Brain microvascular endothelial cell (primary cell): ENCODE measurements around the gene RXFP2.

Source experiments
- DNase-seq: peaks from one replicate; pipeline ENCODE4 v3.0.0-alpha.2; 2020
- H3K27ac ChIP-seq: fragments of 250-450 bp; sonication (Bioruptor Pico); 2 replicates; pipeline ENCODE4 v1.5.1; 2020; ENCODE audit warnings: mild to moderate bottlenecking, moderate library complexity
- H3K27me3 ChIP-seq: fragments of 250-450 bp; sonication (Bioruptor Pico); replicated peaks from 2 replicates; pipeline ENCODE4 v1.5.1; 2020; ENCODE audit warnings: mild to moderate bottlenecking
- H3K36me3 ChIP-seq: fragments of 250-450 bp; sonication (Bioruptor Pico); replicated peaks from 2 replicates; pipeline ENCODE4 v1.5.1; 2020; ENCODE audit warnings: mild to moderate bottlenecking
- H3K4me3 ChIP-seq: 2 replicates; pipeline ENCODE4 v1.5.1; 2011; ENCODE audit warnings: low read depth, mild to moderate bottlenecking, control low read depth, low read length, moderate library complexity
- in situ Hi-C: cut with HindIII; loops from 2 replicates; pipeline ENCODE4 v1.10.0; 2017; ENCODE audit warnings: low sequenced_read_pairs, low pct_ligation_motif_present
- TF ChIP-seq, protein P1 (sequence below): IDR thresholded peaks from 2 replicates; pipeline ENCODE4 v1.5.1; 2011; ENCODE audit warnings: low read depth, mild to moderate bottlenecking, moderate library complexity, low read length, control low read depth, inconsistent platforms; ENCODE audit errors: missing control alignments

The RXFP2 gene

DNA sequence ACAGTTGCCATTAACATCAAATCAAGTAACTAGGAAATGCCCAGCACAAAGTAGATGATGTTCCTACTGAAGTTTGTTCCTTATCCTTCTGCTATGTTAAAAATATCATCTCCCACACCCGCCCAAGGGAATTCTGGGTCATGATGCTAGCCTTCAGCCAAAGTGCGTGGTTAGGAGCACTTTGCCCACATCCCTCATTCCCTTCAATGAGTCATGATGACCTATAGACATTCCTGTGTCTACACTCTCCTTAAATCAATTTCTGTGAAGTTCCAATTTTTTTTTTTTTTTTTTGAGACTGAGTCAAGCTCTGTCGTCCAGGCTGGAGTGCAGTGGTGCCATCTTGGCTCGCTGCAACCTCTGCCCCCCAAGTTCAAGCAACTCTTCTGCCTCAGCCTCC is 17.0 kb downstream of the RXFP2 start:
- DNase-seq: peak; percentile 91
- H3K27me3 ChIP-seq: no peaks in the 10 kb centered on the region
- TF ChIP-seq, protein P1, sequence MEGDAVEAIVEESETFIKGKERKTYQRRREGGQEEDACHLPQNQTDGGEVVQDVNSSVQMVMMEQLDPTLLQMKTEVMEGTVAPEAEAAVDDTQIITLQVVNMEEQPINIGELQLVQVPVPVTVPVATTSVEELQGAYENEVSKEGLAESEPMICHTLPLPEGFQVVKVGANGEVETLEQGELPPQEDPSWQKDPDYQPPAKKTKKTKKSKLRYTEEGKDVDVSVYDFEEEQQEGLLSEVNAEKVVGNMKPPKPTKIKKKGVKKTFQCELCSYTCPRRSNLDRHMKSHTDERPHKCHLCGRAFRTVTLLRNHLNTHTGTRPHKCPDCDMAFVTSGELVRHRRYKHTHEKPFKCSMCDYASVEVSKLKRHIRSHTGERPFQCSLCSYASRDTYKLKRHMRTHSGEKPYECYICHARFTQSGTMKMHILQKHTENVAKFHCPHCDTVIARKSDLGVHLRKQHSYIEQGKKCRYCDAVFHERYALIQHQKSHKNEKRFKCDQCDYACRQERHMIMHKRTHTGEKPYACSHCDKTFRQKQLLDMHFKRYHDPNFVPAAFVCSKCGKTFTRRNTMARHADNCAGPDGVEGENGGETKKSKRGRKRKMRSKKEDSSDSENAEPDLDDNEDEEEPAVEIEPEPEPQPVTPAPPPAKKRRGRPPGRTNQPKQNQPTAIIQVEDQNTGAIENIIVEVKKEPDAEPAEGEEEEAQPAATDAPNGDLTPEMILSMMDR: no peak
- peak overlapping the region; percentile 95 for H3K27ac ChIP-seq
- in situ Hi-C loops: no loop called here
- H3K4me3 ChIP-seq: no peak overlapping the region
- H3K36me3 ChIP-seq: no peaks in the 10 kb centered on the region

DNA sequence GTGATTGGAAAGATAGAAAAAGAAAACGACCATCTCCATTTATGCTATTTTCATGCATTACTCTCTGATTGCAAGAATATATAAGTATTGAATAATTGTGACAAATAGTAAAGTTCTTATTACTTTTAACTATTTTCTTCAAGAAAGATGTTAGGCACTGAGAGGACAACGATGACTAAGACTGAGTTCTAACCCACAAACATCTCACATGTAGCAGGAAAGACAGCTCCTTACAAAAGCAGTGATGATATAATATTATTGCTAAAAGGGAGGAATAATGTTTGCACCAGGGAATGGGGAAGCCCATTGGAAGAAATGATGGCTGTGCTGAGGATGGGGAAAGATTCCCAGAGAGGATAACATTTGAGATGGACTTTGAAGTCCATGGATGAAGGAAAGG is 22.6 kb downstream of the RXFP2 start:
- Histone ChIP-seq H3K36me3 (no peaks in the 10 kb centered on the region), H3K4me3 (no peak overlapping the region), H3K27me3 (no peaks in the 10 kb centered on the region), H3K27ac (no peak overlapping the region)
- TF ChIP-seq, protein P1: no peak
- in situ Hi-C loops: no loop called here
- peak; percentile 25 for DNase-seq

GRCh38 chr13:31764556-31764955 is 25.2 kb downstream of the RXFP2 start:
- TF ChIP-seq, protein P1: no peak
- H3K4me3 ChIP-seq: no peak overlapping the region
- no peak for DNase-seq
- in situ Hi-C loops: no loop called here
- peak overlapping the region; percentile 90 for H3K27ac ChIP-seq
- H3K27me3 ChIP-seq: no peaks in the 10 kb centered on the region
- H3K36me3 ChIP-seq: no peaks in the 10 kb centered on the region

DNA sequence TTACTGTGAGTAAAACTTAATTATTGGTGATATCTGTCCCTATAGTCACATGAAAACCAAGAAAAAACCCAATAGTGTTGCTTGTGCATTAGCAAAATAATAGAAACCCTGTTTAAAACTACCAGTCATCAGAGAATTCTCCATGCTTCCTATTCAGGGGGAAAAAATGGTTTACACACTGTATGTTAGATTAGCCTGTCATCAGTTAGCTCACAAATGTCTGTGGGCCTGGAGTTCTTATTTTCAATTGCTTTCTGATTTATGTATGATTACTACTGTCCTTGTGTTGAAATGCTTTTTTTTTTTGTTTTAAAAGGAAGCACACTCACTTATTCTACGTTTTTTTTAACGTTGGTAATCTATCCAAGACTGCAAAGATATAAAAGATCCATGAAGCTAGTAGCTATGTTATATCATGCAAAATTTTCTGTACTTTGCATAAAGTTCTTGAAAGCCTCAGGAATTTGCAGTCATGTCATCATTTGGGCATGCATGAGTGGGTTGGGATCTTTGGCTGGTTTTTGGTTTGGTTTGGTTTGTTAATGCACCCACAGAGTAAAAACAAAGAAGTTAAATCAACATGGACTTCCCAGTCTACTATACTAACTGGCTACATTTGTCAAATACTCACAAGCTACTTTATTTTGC is 25.9 kb downstream of the RXFP2 start:
- H3K27me3 ChIP-seq: no peaks in the 10 kb centered on the region
- in situ Hi-C loops: no loop called here
- H3K36me3 ChIP-seq: no peaks in the 10 kb centered on the region
- TF ChIP-seq, protein P1: no peak
- peak; percentile 88 for DNase-seq
- H3K4me3 ChIP-seq: no peak overlapping the region
- peak overlapping the region; percentile 90 for H3K27ac ChIP-seq

DNA sequence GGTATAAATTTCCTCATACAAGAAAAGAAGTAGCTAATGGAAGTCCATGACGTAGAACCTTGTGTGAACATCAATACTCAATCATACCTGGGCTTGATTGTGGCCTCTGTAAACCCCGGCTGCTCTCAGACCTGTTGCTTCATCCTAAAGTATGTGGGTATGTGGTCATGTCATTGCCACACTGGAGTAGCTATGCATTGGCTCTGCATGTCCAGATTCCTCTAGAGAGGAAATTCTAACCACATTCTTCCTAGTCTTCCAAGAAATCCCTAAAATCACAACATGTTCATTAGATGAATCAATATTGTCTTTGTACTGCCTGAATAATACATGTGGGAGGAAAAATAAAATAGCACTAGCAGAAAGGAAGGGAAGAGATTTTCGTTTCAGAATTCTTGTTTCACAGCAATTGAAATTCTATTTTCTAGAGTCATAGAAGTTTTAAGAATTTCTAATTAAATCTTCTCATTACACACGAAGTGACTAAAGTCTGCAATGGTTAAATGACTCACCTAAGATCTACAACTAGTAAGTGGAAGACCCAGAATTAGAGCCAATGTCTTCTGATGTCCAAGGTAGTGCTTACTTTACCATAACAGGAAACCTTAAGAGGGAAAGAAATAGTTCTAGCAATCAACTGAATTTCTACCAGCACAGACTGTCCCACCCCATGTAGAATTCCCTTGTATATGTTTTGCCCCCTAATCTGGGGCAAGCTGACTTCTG is 28.0 kb downstream of the RXFP2 start:
- H3K27ac ChIP-seq: peak overlapping the region; percentile 90
- DNase-seq: peak; percentile 72

More for the DNA sequence above, 28.0 kb downstream of the RXFP2 start:
- in situ Hi-C loops: no loop called here
- TF ChIP-seq, protein P1: no peak
- no peaks in the 10 kb centered on the region for H3K36me3 ChIP-seq
- no peak overlapping the region for H3K4me3 ChIP-seq
- H3K27me3 ChIP-seq: no peaks in the 10 kb centered on the region
